Activated CD8-positive, alpha-beta T cell treated with anti-CD3 and anti-CD28 coated beads for 36 hours (primary cell): ENCODE measurements around the gene GOLPH3. TPM values are rescaled to one million over a fixed set of nuclear protein-coding genes. Genes with fewer than 3 reads are reported as not detected.

Source experiments
- ATAC-seq: fragments of 200-7000 bp; cut with Tn5 transposase; one replicate; pipeline ENCODE4 v1.10.0; 2021; ENCODE audit warnings: mild to moderate bottlenecking, moderate library complexity
- CTCF ChIA-PET: fragments of 350-600 bp; sonication (Branson Sonifier 250); formaldehyde crosslinking; loops from one replicate; lab custom pipeline; 2021; ENCODE audit warnings: antibody characterized with exemption; lab: Charles Lee
- POLR2A ChIA-PET: fragments of 350-600 bp; sonication (Branson Sonifier 250); formaldehyde crosslinking; loops from one replicate; lab custom pipeline; 2021; ENCODE audit warnings: antibody characterized with exemption; lab: Charles Lee
- DNase-seq: peaks from one replicate; pipeline ENCODE4 v3.0.0-alpha.2; 2020
- H3K27ac Mint-ChIP-seq: one replicate; pipeline ENCODE4 v1.8.0; 2021; ENCODE audit warnings: mild to moderate bottlenecking, mixed read lengths
- H3K27me3 Mint-ChIP-seq: one replicate; pipeline ENCODE4 v1.8.0; 2021; ENCODE audit warnings: mixed read lengths
- H3K36me3 Mint-ChIP-seq: one replicate; pipeline ENCODE4 v1.8.0; 2021; ENCODE audit warnings: low read depth, mixed read lengths
- H3K4me1 Mint-ChIP-seq: one replicate; pipeline ENCODE4 v1.8.0; 2021; ENCODE audit warnings: low read depth, mixed read lengths
- H3K4me3 Mint-ChIP-seq: one replicate; pipeline ENCODE4 v1.8.0; 2021; ENCODE audit warnings: mild to moderate bottlenecking, moderate library complexity, mixed read lengths
- H3K9me3 Mint-ChIP-seq: one replicate; pipeline ENCODE4 v1.8.0; 2021; ENCODE audit warnings: mixed read lengths
- intact Hi-C: fragments of 100-400 bp; cut with micrococcal nuclease; formaldehyde crosslinking; loops from one replicate; pipeline ENCODE4 v1.10.0; 2022
- total RNA-seq, 2 experiments: library from RNA; stranded (reverse); gene quantifications; one replicate each; pipeline ENCODE4 v1.2.3, GENCODE V29; 2021
- TF ChIP-seq, protein P1 (sequence below): fragments of 200-600 bp; IDR thresholded peaks from one replicate; pipeline ENCODE4 v1.8.0; 2022; ENCODE audit warnings: antibody characterized with exemption, mild to moderate bottlenecking

The GOLPH3 gene
- total RNA-seq, 2 experiments from 2014 or later, result 53.2 to 56.7 TPM

DNA sequence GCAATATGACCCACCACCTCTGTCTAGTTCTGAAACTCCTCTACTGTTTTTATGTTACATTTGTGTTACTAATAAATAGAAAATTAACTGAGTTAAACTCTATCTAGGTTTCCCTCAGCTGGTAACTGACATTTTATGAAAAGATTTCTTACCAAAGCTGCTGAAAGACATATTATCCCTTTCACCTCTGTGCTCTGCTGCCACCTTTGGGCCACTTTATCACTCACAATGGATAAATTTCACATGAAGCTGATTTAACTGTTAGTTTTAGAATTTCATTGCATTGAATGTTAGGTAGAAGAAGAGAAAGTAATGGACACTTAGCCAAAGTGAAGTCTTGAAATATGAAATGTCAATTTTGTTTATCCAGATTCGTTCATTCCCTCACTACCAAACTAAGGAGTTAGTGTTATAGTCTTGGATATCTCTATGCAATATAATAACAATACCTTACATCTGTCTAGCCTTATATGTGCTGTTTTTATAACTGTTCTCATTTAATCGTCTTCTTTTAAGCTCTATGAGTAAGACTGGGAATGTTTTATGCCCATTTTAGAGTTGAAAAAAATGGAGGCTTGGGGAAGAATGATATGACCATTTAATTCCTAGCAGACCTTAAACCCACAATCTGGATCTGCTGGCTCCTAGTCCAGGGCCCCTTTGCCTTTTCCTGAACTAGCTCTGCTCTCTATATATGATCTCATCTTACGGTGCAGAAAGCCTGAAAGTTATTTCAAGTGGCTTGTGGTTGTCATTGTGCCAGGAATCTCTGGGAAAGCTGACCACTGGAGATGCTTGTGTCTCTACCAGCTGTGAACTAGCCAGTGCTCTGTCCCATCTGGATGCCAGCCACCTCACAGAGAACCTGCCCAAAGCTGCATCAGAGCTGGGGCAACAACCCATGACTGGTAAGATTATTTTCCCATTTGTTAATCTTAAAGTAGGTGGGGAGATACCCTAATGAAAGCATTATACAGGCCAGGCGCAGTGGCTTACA is 97.1 kb downstream of the GOLPH3 start:
- ChIA-PET CTCF (interaction anchor here (0.7 to 4.4 kb wide), 46 partner anchors 8 to 539 kb away, joined by 3 to 40 read pairs (median 4); partner anchors contain the start of gene PDZD2), POLR2A (no interaction called here)
- DNase-seq (peak; percentile 69), ATAC-seq (no peak)
- Mint-ChIP-seq H3K9me3 (no peaks in the 10 kb centered on the region), H3K4me1 (no peaks in the 10 kb centered on the region), H3K27me3 (no peaks in the 10 kb centered on the region), H3K36me3 (no peaks in the 10 kb centered on the region), H3K4me3 (no peak overlapping the region), H3K27ac (no peak overlapping the region)
- intact Hi-C loops, result loop anchor here (5.0 kb wide), 2 partner anchors 250 to 495 kb away; no protein-coding TSS in a partner anchor
- TF ChIP-seq, protein P1, sequence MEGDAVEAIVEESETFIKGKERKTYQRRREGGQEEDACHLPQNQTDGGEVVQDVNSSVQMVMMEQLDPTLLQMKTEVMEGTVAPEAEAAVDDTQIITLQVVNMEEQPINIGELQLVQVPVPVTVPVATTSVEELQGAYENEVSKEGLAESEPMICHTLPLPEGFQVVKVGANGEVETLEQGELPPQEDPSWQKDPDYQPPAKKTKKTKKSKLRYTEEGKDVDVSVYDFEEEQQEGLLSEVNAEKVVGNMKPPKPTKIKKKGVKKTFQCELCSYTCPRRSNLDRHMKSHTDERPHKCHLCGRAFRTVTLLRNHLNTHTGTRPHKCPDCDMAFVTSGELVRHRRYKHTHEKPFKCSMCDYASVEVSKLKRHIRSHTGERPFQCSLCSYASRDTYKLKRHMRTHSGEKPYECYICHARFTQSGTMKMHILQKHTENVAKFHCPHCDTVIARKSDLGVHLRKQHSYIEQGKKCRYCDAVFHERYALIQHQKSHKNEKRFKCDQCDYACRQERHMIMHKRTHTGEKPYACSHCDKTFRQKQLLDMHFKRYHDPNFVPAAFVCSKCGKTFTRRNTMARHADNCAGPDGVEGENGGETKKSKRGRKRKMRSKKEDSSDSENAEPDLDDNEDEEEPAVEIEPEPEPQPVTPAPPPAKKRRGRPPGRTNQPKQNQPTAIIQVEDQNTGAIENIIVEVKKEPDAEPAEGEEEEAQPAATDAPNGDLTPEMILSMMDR, result peak; percentile 85

Other genes starting within 250 kb of the GOLPH3 start
- gene MTMR12, start 138.6 kb upstream of the GOLPH3 start, total RNA-seq, result 10 to 100 TPM; 19.7 to 19.9 TPM